Urinary bladder (tissue), 4 donors: Measurements from ENCODE around the gene CMTM8. TPM values are rescaled to one million over a fixed set of nuclear protein-coding genes. Genes with fewer than 3 reads are reported as not detected.

Experiments used
- DNase-seq: peaks from one replicate; pipeline ENCODE4 v3.0.0-alpha.2; 2015; ENCODE audit errors: extremely low spot score
- H3K27ac ChIP-seq: one replicate; pipeline ENCODE4 v1.5.1; 2013; ENCODE audit warnings: low read depth, mild to moderate bottlenecking, moderate library complexity
- H3K36me3 ChIP-seq: one replicate; pipeline ENCODE4 v1.6.1; 2013; ENCODE audit warnings: mild to moderate bottlenecking, moderate library complexity; ENCODE audit not compliant: insufficient read depth
- H3K4me1 ChIP-seq: one replicate; pipeline ENCODE4 v1.6.1; 2013; ENCODE audit warnings: mild to moderate bottlenecking, moderate library complexity; ENCODE audit not compliant: insufficient read depth
- H3K4me3 ChIP-seq: one replicate; pipeline ENCODE4 v1.5.1; 2013; ENCODE audit warnings: low read depth, low read length
- WGBS: extraction: QIAGEN DNeasy Blood & Tissue Kit; methylation state at CpG from one replicate; pipeline ENCODE4 v1.1.7; 2013; 5-methylcytosine and 5-hydroxymethylcytosine counted together
- polyA plus RNA-seq: library from polyadenylated mRNA; stranded (reverse); fragments of 200-250 nt; gene quantifications from one replicate; pipeline ENCODE4 v1.2.3, GENCODE V29; 2013
- total RNA-seq: library from RNA; depleted of rRNA; stranded (reverse); fragments of >200 nt; gene quantifications from one replicate; pipeline ENCODE4 v1.2.3, GENCODE V29; 2014
- donor health status: healthy with polysubstance abuse.
- donor health status: healthy.

CMTM8 gene
- total and polyA plus RNA-seq, 2 donors, result 1.6 to 10.0 TPM

DNA sequence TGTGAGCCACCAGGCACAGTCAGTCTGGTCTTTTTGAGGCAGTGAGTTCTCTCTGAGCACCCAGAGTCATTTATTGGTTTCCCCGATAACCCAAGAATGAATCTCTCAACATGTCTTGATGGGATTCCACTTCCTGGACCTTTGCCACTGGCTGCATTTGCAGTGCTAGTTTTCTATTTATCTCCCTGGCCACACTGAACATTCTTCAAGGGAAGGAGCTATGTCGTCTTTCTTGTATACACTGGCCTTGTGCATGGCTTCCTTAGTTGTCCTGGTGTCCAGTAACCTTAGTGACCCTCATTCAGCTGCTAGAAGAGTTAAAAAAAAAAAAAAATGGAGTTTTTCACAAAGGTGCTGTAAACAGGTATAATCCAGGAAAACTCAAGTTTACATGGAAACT, 88.3 kb downstream of the CMTM8 start:
- H3K4me1 ChIP-seq, result no peaks in the 10 kb centered on the region
- DNase-seq, result no peak
- whole genome bisulfite sequencing, result 45% methylated on average over 2 of the region's 2 CpGs
- H3K27ac ChIP-seq, result no peak overlapping the region
- no peak overlapping the region for H3K4me3 ChIP-seq
- no peaks in the 10 kb centered on the region for H3K36me3 ChIP-seq

DNA sequence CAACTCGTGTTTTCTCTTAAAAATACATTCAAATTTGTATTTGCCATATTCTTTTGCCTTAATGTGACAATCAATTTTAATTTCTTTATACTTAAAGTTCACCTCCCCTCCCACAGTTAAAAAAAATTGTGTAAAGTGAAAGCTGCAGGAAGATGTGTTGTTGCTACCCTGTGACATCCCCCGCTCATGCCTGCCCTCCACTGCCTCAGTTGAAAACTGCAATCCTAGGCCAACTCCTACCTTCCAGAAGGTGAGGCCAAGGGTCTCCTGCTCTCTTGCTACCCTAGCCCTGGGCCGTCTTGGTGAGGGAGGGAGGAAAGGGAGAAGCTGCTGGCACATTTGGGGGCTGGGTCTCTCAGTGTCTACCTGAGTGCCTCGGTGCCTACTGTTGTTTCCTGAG, 96.2 kb downstream of the CMTM8 start:
- no peaks in the 10 kb centered on the region for H3K36me3 ChIP-seq
- H3K27ac ChIP-seq, result no peak overlapping the region
- no peaks in the 10 kb centered on the region for H3K4me1 ChIP-seq
- DNase-seq, result no peak
- WGBS, result 93% methylated on average over 4 of the region's 4 CpGs
- H3K4me3 ChIP-seq, result no peak overlapping the region

DNA sequence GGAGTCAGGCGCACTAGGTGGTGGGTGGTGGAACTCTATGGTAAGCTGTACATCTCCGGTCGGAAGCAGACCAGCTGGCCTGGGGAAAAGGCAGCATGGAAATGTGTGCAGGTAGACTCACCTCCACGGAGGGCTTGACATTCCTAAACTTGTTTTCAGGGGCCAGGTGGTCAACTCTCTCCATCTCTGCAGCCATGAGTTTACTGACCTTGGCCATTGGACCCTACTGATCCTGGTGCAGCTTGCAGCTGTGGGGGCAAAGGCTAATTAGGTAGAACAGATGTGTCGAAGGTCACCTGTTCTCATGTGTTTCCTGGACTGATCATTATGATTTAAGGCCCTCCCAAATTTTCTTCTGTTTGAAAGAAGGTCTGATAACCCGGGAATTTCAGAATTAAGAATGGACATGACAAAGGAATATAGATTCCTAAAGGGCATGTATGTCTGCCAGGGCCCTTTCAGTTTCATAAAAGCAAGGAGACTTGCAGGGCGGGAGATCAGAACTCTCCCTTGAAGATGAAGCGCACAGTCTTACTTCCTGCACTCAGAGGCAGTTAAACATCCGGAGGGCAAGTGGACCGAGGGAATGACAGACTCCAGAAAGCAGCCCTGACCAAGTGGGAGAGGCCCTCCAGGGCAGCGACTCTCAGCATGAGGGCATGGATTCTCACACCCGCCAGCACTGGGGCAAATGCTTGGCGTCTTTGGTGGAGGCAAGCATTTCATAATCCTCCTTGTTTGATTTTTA, 97.1 kb downstream of the CMTM8 start:
- Histone ChIP-seq H3K4me3 (no peak overlapping the region), H3K36me3 (no peaks in the 10 kb centered on the region), H3K4me1 (no peaks in the 10 kb centered on the region), H3K27ac (no peak overlapping the region)
- DNase-seq, result no peak
- WGBS, result 88% methylated on average over 13 of the region's 13 CpGs

DNA sequence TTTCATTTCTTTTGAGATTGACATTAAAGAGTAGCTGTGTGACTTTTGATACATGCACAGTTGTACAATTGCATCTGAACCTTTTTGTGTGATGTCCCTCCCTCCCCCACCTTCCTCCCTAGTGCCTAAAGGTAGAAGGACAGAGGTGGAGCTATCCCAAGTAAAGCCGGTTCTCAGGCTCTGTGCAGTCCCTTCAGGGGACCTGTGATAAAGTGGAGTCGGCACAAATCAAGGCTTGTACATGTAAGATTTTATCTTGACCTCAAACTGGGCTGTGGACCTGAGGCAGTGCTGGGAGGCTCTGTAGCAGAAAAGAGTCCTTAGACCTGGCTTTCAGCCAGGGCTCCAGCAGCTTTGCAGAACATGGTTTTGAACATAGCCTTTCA, 97.6 kb downstream of the CMTM8 start:
- WGBS, result 64% methylated on average over 2 of the region's 2 CpGs
- no peak overlapping the region for H3K27ac ChIP-seq
- no peaks in the 10 kb centered on the region for H3K4me1 ChIP-seq
- no peak overlapping the region for H3K4me3 ChIP-seq
- H3K36me3 ChIP-seq, result no peaks in the 10 kb centered on the region
- no peak for DNase-seq

DNA sequence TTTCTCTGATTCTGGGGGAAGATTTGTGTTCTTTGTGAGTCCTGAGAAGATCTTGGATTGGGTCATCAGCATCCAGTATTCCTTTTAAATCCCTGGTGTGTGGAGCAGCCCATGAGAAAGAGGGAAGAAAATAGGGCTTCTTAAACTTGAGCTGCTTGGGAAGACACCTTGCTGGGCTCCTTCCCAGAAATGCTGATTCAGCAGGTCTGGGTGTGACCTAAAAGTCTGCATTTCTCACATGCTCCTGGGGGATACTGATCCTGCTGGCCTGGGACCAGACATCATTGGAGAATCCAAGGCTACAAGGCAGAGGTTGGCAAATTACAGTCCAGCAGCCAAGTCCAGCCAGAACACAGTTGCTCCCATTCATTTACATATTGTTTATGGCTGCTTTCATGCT, 99.0 kb downstream of the CMTM8 start:
- Histone ChIP-seq H3K4me1 (no peaks in the 10 kb centered on the region), H3K36me3 (no peaks in the 10 kb centered on the region), H3K27ac (no peak overlapping the region), H3K4me3 (no peak overlapping the region)
- DNase-seq, result no peak

DNA sequence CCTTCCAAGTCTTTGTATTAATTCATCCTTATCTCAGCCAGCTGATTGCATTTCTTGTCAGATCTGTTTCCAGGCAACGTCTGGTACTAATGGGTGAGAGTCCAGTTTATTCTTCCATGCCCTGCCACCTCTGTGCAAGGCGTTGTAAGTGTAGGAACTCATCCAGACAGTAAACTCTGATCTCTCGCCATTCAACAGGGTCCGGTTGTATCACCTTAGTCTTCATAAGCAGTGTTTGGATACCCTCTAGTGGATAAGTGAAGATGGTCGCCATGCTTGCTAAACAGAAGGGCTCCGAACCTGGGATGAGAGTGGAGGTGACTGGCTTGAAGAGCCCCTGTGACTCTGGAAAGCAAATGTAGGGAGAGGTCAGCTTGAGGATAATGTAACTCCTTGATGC, 101.6 kb downstream of the CMTM8 start:
- H3K27ac ChIP-seq, result no peak overlapping the region
- H3K4me3 ChIP-seq, result no peak overlapping the region
- WGBS, result 39% methylated on average over 6 of the region's 6 CpGs
- no peak for DNase-seq
- H3K4me1 ChIP-seq, result no peaks in the 10 kb centered on the region
- no peaks in the 10 kb centered on the region for H3K36me3 ChIP-seq

DNA sequence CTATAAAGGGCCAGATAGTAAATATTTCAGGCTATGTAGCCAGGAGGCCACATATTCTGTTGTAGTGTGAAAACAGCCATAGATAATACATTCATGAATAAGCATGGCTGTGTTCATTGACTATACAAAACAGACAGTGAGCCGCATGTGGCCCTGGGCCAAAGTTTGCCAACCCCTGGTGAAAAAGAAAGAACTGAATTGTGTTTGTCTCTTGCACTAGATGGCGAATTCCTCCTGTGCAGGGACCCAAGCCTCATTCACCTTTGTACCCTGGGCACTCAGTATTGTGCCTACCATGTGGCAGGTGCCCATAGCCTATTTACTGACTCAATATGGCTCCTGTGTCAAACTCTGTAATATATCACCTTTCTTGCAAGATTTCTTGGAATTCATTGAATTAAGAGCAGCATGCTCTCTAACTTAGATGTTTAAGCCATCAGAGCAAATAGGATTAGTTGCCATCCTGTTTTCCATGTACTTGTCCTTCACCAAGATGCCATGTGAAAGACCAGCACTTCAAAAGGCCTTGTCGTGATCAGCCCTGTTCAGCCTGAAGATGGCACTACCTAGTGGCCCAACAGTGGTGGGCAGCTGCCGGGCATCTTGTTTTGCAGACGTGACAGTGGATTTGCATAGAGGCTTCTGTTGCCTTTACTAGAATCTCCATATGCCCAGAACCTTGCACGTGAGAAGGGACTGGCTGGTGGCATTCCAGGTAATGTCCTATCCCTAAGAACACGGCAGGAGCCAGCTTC, 102.3 kb downstream of the CMTM8 start:
- 85% methylated on average over 7 of the region's 7 CpGs for WGBS
- Histone ChIP-seq H3K4me3 (no peak overlapping the region), H3K36me3 (no peaks in the 10 kb centered on the region), H3K4me1 (no peaks in the 10 kb centered on the region), H3K27ac (no peak overlapping the region)
- DNase-seq, result no peak

DNA sequence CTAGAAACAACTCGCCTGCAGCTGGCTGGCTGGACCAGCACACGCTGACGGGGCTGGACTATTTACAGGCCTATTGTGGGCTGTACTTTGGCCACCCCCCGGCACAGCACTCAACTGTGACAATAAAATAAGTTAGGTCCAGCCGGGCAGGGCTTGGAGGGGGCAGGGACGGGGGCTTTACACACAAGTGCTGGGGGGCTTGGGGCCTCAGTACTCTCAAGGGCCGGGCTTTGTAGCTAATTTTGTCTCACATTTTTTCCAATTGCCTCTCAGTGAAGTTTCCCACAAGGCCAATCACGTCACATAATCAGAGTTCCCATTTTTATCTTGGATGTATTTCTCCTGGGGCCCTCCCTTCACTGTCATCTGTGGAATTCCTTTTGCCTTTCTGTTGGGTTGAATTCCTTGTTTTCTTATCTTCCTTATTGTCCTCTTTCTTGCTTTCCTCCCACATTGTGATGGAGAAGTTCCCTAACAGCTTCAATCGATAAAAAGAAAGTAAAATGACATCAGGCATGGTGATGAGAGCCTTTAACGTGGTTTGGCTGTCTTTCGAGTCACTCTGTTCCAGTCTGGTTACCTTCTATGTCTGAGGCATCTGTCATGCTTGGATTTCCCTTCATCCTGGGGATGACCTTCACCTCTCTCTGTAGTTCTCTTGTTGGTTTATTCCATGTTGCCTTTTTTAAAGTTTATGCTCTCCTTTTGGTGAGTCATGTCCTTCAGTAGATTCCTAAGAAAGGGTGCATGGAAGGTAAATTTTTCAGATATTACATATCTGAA, 109.1 kb downstream of the CMTM8 start:
- Histone ChIP-seq H3K27ac (no peak overlapping the region), H3K36me3 (no peaks in the 10 kb centered on the region), H3K4me1 (no peaks in the 10 kb centered on the region), H3K4me3 (no peak overlapping the region)
- WGBS, result 58% methylated on average over 11 of the region's 11 CpGs
- DNase-seq, result no peak

DNA sequence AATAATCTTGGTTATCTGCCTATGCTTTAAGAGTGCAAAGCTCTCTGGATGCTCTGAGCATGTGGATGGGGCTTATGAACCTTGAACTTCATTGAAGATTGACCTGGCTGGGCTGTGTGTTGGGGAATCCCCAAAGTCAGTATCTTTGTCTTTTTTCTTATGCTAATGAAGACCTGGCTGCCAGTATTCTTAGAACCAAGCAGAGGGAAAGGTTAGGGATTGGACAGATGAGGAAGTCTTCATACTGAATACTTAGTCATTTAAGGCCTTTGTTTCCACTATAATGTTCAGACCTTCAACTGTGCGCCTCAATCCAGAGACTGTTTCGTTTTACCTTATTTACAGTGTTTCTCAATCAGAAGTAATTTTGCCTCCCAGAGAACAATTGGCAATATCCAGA, 110.7 kb downstream of the CMTM8 start:
- Histone ChIP-seq H3K4me3 (no peak overlapping the region), H3K27ac (no peak overlapping the region), H3K36me3 (no peaks in the 10 kb centered on the region), H3K4me1 (no peaks in the 10 kb centered on the region)
- no peak for DNase-seq
- 96% methylated on average over 2 of the region's 2 CpGs for WGBS

DNA sequence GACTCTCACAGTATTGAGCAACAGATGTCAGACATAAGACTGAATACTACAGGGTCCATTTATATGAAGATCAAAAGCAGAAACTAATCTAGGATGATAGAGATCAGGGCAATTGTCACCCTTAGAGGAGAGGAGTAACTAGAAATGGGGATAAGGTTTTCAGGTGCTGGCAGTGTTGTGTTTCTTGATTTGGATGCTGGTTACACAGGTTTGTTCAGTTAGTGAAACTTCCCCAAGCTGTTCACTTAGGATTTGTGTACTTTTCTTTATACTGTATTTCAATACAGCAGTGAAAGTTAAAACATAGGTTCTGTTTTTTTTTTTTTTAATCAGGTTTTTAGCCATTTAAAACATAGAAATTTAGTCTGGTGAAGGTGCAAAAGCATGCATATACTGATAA, 114.1 kb downstream of the CMTM8 start:
- no peak for DNase-seq
- no peak overlapping the region for H3K4me3 ChIP-seq
- no peaks in the 10 kb centered on the region for H3K4me1 ChIP-seq
- no peak overlapping the region for H3K27ac ChIP-seq
- H3K36me3 ChIP-seq, result no peaks in the 10 kb centered on the region

DNA sequence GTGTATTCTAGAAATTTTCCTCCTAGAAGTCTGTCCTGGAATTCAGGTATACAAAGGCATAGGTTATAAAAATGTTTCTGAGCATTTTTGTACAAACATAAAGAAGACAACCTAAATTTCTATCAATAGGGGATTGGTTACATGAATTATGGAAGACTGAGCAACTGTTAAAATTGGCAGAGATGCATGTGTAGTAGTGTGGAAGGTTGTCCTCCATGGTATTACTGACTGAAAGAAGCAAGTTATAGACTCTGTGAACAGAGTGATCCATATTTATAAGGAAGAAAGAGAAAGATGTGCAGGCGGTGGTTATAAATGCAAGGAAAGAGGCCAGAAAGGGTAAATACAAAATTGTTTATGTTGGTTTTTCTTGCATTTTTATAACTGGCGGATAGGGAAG, 114.9 kb downstream of the CMTM8 start:
- WGBS, result 95% methylated on average over 2 of the region's 2 CpGs
- Histone ChIP-seq H3K4me1 (no peaks in the 10 kb centered on the region), H3K4me3 (no peak overlapping the region), H3K27ac (no peak overlapping the region), H3K36me3 (no peaks in the 10 kb centered on the region)
- DNase-seq, result no peak

DNA sequence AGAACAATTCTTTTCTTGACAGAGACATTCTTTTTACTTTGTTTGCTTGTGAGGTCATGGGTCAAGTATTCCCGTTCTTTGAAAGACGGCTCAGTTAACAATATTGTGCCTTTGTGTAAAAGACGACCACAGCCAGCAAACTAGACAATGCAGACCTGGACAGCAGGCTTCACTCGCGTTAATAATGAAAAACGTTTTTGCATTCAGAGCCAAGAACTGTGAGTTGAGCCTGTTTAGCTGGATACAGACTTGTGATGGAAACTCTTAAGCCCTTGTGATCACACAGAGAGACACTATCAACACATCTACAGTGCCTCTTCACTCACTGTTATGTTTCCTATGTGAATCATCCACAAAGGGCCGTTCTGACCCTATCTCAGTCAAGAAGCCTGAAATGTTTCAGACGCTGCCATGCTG, 115.9 kb downstream of the CMTM8 start:
- DNase-seq, result no peak
- no peaks in the 10 kb centered on the region for H3K36me3 ChIP-seq
- WGBS, result 25% methylated on average over 8 of the region's 8 CpGs
- no peak overlapping the region for H3K27ac ChIP-seq
- H3K4me1 ChIP-seq, result no peaks in the 10 kb centered on the region
- H3K4me3 ChIP-seq, result no peak overlapping the region

DNA sequence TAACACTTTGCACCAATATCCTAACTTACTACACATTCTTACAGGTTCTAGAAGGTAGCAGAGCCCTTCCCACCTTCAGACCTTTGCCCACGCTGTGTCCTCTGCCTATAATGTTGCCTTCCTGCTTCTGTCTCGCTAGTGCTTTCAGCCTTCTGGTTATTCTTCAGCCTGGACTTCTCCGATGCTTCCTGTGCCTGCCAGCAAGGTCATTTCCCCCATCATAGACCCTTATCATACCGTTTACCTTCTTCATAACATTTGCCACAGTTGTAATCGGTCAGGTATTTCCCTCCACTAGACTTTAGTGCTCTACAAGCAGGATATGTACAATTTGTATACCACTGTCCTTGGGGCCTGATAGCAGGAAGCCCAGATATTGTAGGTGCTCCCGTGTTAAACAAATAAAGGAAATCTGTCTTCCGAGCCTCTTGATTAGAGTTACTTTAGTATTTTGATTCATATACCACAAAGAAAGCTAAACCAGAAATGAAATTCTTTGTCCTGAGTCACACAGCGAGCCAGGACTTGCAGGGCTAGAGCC, 117.3 kb downstream of the CMTM8 start:
- Histone ChIP-seq H3K36me3 (no peaks in the 10 kb centered on the region), H3K4me1 (no peaks in the 10 kb centered on the region), H3K27ac (no peak overlapping the region), H3K4me3 (no peak overlapping the region)
- no peak for DNase-seq
- WGBS, result 79% methylated on average over 8 of the region's 8 CpGs
